GM12878 (cell line): Measurements from ENCODE around the gene KIDINS220. TPM values are rescaled to one million over a fixed set of nuclear protein-coding genes. Genes with fewer than 3 reads are reported as not detected.

Source experiments
- ATAC-seq: fragments of 200-7000 bp; cut with Tn5 transposase; 3 replicates; pipeline ENCODE4 v1.9.1; 2020; ENCODE audit warnings: mild to moderate bottlenecking, moderate library complexity
- BruUV-seq: library from RNA; stranded (reverse); fragments of 400-500 nt; replicated peaks from 2 replicates; lab custom pipeline; 2021; lab: Mats Ljungman, UMichigan
- CTCF ChIA-PET: fragments of 300-600 bp; sonication (Branson Sonifier 250); formaldehyde crosslinking; extraction: SDS; loops from one replicate; lab custom pipeline; 2021; ENCODE audit warnings: inconsistent platforms; lab: Yijun Ruan, JAX
- POLR2A ChIA-PET: fragments of 350-600 bp; formaldehyde crosslinking; extraction: SDS; loops from one replicate; lab custom pipeline; 2021; ENCODE audit warnings: inconsistent platforms; lab: Charles Lee
- RAD21 ChIA-PET: fragments of 300-600 bp; sonication (Branson Sonifier 250); formaldehyde crosslinking; loops from one replicate; lab custom pipeline; 2023; ENCODE audit warnings: antibody characterized with exemption; ENCODE audit not compliant: unreplicated experiment; lab: Charles Lee
- SMC1A ChIA-PET: fragments of 300-600 bp; sonication (Branson Sonifier 250); formaldehyde crosslinking; loops from one replicate; lab custom pipeline; 2023; ENCODE audit not compliant: unreplicated experiment, uncharacterized antibody; lab: Charles Lee
- DNase-seq: peaks from one replicate; pipeline ENCODE4 v3.0.0-alpha.2; 2011; ENCODE audit warnings: low read depth, low spot score
- FAIRE-seq: peaks from 3 replicates; lab custom pipeline; 2011; peaks lifted over from hg19 to GRCh38; lab: Jason Lieb, UNC
- H2AFZ ChIP-seq: 2 replicates; pipeline ENCODE4 v1.6.0; 2011; ENCODE audit warnings: low read depth, low read length, control low read depth; ENCODE audit not compliant: control insufficient read depth
- H3K27ac ChIP-seq: 2 replicates; pipeline ENCODE4 v1.5.1; 2011; ENCODE audit warnings: control low read depth; ENCODE audit not compliant: control insufficient read depth, insufficient read depth
- H3K27me3 ChIP-seq, 2 experiments: replicated peaks in 1 of 2; 2 replicates each; pipeline versions ENCODE4 v1.6.0 to v1.6.1; 2011; ENCODE audit warnings: low read length in 1 of 2; ENCODE audit not compliant: control insufficient read depth in 2 of 2, insufficient read depth in 2 of 2
- H3K36me3 ChIP-seq, 2 experiments: 2 replicates each; pipeline ENCODE4 v1.5.1; 2011; ENCODE audit warnings: low read length in 1 of 2; ENCODE audit not compliant: control insufficient read depth in 2 of 2, insufficient read depth in 2 of 2
- H3K4me1 ChIP-seq: 2 replicates; pipeline ENCODE4 v1.6.1; 2011; ENCODE audit warnings: mild to moderate bottlenecking, low read length, moderate library complexity, mixed read lengths; ENCODE audit not compliant: control insufficient read depth, insufficient read depth
- H3K4me2 ChIP-seq: 2 replicates; pipeline ENCODE4 v1.6.0; 2011; ENCODE audit warnings: control low read depth; ENCODE audit not compliant: control insufficient read depth, insufficient read depth
- H3K4me3 ChIP-seq: fragments of 200-600 bp; sonication (generic); 2 replicates; pipeline ENCODE4 v1.5.1; 2016
- H3K79me2 ChIP-seq: 2 replicates; pipeline ENCODE4 v1.6.0; 2011; ENCODE audit warnings: low read length; ENCODE audit not compliant: control insufficient read depth, insufficient read depth
- H3K9ac ChIP-seq: 2 replicates; pipeline ENCODE4 v1.8.0; 2011; ENCODE audit warnings: low read length, control low read depth, mixed read lengths; ENCODE audit not compliant: control insufficient read depth, insufficient read depth
- H3K9me3 ChIP-seq: replicated peaks from 3 replicates; pipeline ENCODE4 v1.5.1; 2011; ENCODE audit warnings: mild to moderate bottlenecking, low read length; ENCODE audit not compliant: control insufficient read depth, insufficient read depth
- H4K20me1 ChIP-seq: 2 replicates; pipeline ENCODE4 v1.6.0; 2011; ENCODE audit not compliant: control insufficient read depth, insufficient read depth
- BHLHE40 ChIP-seq, 2 experiments: fragments of 450-650 bp in 1 of 2; IDR thresholded peaks; 2 replicates each; pipeline ENCODE4 v1.6.1; 2011 to 2017; ENCODE audit warnings: low read depth in 2 of 2, borderline replicate concordance in 1 of 2, improper control_type of control experiment in 1 of 2, low read length in 1 of 2, mild to moderate bottlenecking in 1 of 2
- HDGF ChIP-seq: fragments of 450-650 bp; IDR thresholded peaks from 2 replicates; pipeline ENCODE4 v1.6.1; 2016; ENCODE audit warnings: antibody characterized with exemption
- KAT2A ChIP-seq: conservative IDR thresholded peaks from 2 replicates; pipeline ENCODE4 v1.6.1; 2011; ENCODE audit warnings: low read depth, low read length; ENCODE audit not compliant: control insufficient read depth
- MYB ChIP-seq: fragments of 150-350 bp; IDR thresholded peaks from 2 replicates; pipeline ENCODE4 v1.6.1; 2014; ENCODE audit warnings: mild to moderate bottlenecking, low read depth, low read length, borderline replicate concordance
- PML ChIP-seq: IDR thresholded peaks from 2 replicates; pipeline ENCODE4 v1.6.1; 2012; ENCODE audit warnings: low read length, inconsistent platforms
- POLR2A ChIP-seq: IDR thresholded peaks from 2 replicates; pipeline ENCODE4 v1.6.1; 2011; ENCODE audit warnings: low read depth, mild to moderate bottlenecking, low read length
- RFX5 ChIP-seq: IDR thresholded peaks from 2 replicates; pipeline ENCODE4 v1.6.1; 2011; ENCODE audit warnings: low read depth, low read length, improper control_type of control experiment
- SREBF2 ChIP-seq: IDR thresholded peaks from 2 replicates; pipeline ENCODE4 v1.6.1; 2012; ENCODE audit warnings: mild to moderate bottlenecking, low read length
- SUPT20H ChIP-seq: IDR thresholded peaks from 2 replicates; pipeline ENCODE4 v1.6.1; 2011; ENCODE audit warnings: low read depth, mild to moderate bottlenecking, low read length, moderate library complexity, borderline replicate concordance; ENCODE audit not compliant: control insufficient read depth
- WGBS: methylation state at CpG from one replicate; pipeline ENCODE4 v1.1.6; 2016; ENCODE audit warnings: low lambda C conversion rate; ENCODE audit not compliant: insufficient replicate concordance, insufficient coverage; ENCODE audit errors: missing lambda C conversion rate; 5-methylcytosine and 5-hydroxymethylcytosine counted together
- in situ Hi-C: fragments of 300-500 bp; cut with MboI; formaldehyde crosslinking; loops from 9 replicates; pipeline ENCODE4 v1.14.3; 2018; ENCODE audit warnings: mixed read lengths
- intact Hi-C: fragments of 100-400 bp; cut with micrococcal nuclease; formaldehyde crosslinking; loops from one replicate; pipeline ENCODE4 v1.14.2; 2022; ENCODE audit not compliant: unreplicated experiment
- polyA plus RNA-seq, 11 experiments: library from polyadenylated mRNA; depleted of rRNA in 4 of 11; unstranded in 6 of 11; stranded (reverse) in 5 of 11; fragments of >200 nt; fragmentation: Nextera tagmentation in 4 of 11; fragmentation: Illumina TruSeq in 1 of 11; extraction: Ambion mirVana in 4 of 11; extraction: Trizol in 1 of 11; gene quantifications; 1 replicate in 1 of 11; 2 replicates in 10 of 11; pipeline versions ENCODE4 v1.2.1 to v1.2.3, GENCODE V29; 2011 to 2016; ENCODE audit warnings: inconsistent platforms in 2 of 11, missing spikeins in 2 of 11, low read depth in 1 of 11
- total RNA-seq, 4 experiments: library from RNA; depleted of rRNA in 3 of 4; stranded (reverse); fragments of >200 nt in 3 of 4; fragmentation: Illumina TruSeq in 1 of 4; extraction: Trizol in 1 of 4; gene quantifications; 2 replicates each; pipeline versions ENCODE4 v1.2.1 to v1.2.3, GENCODE V29; 2013 to 2021
- TF ChIP-seq, protein P1 (sequence below): fragments of 450-650 bp; IDR thresholded peaks from 2 replicates; pipeline ENCODE4 v1.6.1; 2018; ENCODE audit warnings: mild to moderate bottlenecking, low read depth, moderate library complexity; ENCODE audit not compliant: partially characterized antibody
- TF ChIP-seq, protein P2 (sequence below): fragments of 450-650 bp; IDR thresholded peaks from 2 replicates; pipeline ENCODE4 v1.6.1; 2016; ENCODE audit warnings: mild to moderate bottlenecking, moderate library complexity, borderline replicate concordance
- TF ChIP-seq, protein P3 (sequence below): fragments of 150-350 bp; IDR thresholded peaks from 2 replicates; pipeline ENCODE4 v1.6.1; 2014; ENCODE audit warnings: mild to moderate bottlenecking, low read depth, low read length
- TF ChIP-seq, protein P4 (sequence below): IDR thresholded peaks from 2 replicates; pipeline ENCODE4 v1.6.1; 2012; ENCODE audit warnings: low read depth, low read length, improper control_type of control experiment

Gene KIDINS220
- total and polyA plus RNA-seq, 10 of the 15 experiments (the other 5 are each of a cell fraction or from before 2014, with no cell fraction given) = 6.0 to 31.2 (median 16.0) TPM

DNA sequence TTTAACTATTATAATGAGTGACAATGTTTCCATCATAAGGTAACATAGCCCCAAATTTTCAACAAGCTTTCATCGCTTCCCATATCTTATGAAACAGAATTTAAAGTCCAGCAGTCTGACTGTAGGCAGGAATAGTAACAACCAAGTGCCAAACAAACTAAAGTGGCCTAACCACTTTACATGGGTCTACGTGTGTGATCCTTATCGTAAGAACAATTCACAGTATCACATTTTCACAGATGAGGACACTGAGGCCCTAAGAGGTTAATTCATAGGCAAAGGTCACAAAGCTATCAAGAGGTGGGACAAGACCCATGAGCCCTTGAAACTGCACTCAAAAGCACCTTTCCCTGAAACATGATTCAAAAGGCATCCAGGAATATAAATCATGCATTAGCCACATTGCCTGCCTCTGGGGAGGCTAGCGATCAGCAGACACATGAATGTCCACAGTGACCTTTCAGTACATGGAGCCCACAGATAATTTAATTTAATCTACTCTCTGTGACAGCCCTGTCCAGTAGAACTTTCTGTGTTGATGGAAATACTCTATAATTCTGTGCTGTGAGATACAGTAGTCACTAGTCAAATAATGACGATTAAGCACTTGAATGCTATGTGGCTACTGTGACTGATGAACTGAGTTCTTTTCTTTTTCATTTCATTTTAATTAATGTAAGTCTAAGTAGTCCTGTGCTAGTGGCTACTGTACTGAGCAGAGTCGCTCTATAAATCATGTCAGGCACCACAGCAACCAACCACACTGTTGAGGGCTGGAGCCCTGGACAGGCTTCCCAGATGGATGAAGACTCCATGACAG lies 30.3 kb downstream of the KIDINS220 start:
- SMC1A ChIA-PET = interaction anchor here (0.8 to 1.2 kb wide), 2 partner anchors 10 to 68 kb away, joined by 3 read pairs; no protein-coding TSS in a partner anchor
- peaks cover 5% of the 10 kb centered on the region; the same call in 2 of the 3 replicates for H3K9me3 ChIP-seq
- intact Hi-C loops (no loop called here), in situ Hi-C loops (no loop called here)
- 95% methylated on average over 6 of the region's 6 CpGs for WGBS
- no peak for DNase-seq
- H3K4me2 ChIP-seq = no peak overlapping the region
- H3K79me2 ChIP-seq = no peaks in the 10 kb centered on the region
- H4K20me1 ChIP-seq = no peaks in the 10 kb centered on the region; the same call in 1 of the 2 replicates
- H3K4me1 ChIP-seq = peaks cover 5% of the 10 kb centered on the region; the same call in 1 of the 2 replicates
- H3K36me3 ChIP-seq = peaks cover 8 to 15% of the 10 kb centered on the region in 2 experiments
- CTCF ChIA-PET = interaction anchor here (1.6 kb wide), 1 partner anchor 1604 kb away, joined by 3 read pairs; no protein-coding TSS in a partner anchor
- FAIRE-seq = no peak
- H3K4me3 ChIP-seq = no peak overlapping the region
- no peaks in the 10 kb centered on the region for H3K27me3 ChIP-seq
- ATAC-seq = no peak
- H3K27ac ChIP-seq = no peak overlapping the region
- RAD21 ChIA-PET = no interaction called here
- H2AFZ ChIP-seq = no peak overlapping the region
- no peak overlapping the region for H3K9ac ChIP-seq
- POLR2A ChIA-PET = no interaction called here
- no TSS peak for BruUV-seq
- TF ChIP-seq HDGF (no peak), SREBF2 (no peak), SUPT20H (no peak), MYB (no peak), RFX5 (no peak), PML (no peak), BHLHE40 (IDR thresholded peaks at IDR 0.05; ENCODE audit: borderline replicate concordance in 1 of 2, low read depth in 2 of 2, low read length in 1 of 2) (no peak), KAT2A (no peak), POLR2A (no peak)
- TF ChIP-seq, protein P1, sequence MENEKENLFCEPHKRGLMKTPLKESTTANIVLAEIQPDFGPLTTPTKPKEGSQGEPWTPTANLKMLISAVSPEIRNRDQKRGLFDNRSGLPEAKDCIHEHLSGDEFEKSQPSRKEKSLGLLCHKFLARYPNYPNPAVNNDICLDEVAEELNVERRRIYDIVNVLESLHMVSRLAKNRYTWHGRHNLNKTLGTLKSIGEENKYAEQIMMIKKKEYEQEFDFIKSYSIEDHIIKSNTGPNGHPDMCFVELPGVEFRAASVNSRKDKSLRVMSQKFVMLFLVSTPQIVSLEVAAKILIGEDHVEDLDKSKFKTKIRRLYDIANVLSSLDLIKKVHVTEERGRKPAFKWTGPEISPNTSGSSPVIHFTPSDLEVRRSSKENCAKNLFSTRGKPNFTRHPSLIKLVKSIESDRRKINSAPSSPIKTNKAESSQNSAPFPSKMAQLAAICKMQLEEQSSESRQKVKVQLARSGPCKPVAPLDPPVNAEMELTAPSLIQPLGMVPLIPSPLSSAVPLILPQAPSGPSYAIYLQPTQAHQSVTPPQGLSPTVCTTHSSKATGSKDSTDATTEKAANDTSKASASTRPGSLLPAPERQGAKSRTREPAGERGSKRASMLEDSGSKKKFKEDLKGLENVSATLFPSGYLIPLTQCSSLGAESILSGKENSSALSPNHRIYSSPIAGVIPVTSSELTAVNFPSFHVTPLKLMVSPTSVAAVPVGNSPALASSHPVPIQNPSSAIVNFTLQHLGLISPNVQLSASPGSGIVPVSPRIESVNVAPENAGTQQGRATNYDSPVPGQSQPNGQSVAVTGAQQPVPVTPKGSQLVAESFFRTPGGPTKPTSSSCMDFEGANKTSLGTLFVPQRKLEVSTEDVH = no peak
- TF ChIP-seq, protein P2, sequence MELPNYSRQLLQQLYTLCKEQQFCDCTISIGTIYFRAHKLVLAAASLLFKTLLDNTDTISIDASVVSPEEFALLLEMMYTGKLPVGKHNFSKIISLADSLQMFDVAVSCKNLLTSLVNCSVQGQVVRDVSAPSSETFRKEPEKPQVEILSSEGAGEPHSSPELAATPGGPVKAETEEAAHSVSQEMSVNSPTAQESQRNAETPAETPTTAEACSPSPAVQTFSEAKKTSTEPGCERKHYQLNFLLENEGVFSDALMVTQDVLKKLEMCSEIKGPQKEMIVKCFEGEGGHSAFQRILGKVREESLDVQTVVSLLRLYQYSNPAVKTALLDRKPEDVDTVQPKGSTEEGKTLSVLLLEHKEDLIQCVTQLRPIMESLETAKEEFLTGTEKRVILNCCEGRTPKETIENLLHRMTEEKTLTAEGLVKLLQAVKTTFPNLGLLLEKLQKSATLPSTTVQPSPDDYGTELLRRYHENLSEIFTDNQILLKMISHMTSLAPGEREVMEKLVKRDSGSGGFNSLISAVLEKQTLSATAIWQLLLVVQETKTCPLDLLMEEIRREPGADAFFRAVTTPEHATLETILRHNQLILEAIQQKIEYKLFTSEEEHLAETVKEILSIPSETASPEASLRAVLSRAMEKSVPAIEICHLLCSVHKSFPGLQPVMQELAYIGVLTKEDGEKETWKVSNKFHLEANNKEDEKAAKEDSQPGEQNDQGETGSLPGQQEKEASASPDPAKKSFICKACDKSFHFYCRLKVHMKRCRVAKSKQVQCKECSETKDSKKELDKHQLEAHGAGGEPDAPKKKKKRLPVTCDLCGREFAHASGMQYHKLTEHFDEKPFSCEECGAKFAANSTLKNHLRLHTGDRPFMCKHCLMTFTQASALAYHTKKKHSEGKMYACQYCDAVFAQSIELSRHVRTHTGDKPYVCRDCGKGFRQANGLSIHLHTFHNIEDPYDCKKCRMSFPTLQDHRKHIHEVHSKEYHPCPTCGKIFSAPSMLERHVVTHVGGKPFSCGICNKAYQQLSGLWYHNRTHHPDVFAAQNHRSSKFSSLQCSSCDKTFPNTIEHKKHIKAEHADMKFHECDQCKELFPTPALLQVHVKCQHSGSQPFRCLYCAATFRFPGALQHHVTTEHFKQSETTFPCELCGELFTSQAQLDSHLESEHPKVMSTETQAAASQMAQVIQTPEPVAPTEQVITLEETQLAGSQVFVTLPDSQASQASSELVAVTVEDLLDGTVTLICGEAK = no peak
- TF ChIP-seq, protein P3, sequence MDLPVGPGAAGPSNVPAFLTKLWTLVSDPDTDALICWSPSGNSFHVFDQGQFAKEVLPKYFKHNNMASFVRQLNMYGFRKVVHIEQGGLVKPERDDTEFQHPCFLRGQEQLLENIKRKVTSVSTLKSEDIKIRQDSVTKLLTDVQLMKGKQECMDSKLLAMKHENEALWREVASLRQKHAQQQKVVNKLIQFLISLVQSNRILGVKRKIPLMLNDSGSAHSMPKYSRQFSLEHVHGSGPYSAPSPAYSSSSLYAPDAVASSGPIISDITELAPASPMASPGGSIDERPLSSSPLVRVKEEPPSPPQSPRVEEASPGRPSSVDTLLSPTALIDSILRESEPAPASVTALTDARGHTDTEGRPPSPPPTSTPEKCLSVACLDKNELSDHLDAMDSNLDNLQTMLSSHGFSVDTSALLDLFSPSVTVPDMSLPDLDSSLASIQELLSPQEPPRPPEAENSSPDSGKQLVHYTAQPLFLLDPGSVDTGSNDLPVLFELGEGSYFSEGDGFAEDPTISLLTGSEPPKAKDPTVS = no peak
- TF ChIP-seq, protein P4, sequence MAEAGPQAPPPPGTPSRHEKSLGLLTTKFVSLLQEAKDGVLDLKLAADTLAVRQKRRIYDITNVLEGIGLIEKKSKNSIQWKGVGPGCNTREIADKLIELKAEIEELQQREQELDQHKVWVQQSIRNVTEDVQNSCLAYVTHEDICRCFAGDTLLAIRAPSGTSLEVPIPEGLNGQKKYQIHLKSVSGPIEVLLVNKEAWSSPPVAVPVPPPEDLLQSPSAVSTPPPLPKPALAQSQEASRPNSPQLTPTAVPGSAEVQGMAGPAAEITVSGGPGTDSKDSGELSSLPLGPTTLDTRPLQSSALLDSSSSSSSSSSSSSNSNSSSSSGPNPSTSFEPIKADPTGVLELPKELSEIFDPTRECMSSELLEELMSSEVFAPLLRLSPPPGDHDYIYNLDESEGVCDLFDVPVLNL = no peak
